ENCODE results near the gene BCAR1. TPM values are rescaled to one million over a fixed set of nuclear protein-coding genes. Genes with fewer than 3 reads are reported as not detected.
"Not testable (repeated sequence)": the region's sequence is repeated elsewhere in the genome, so short reads cannot be mapped to it uniquely, and the experiment has no call there.

Gene BCAR1
- total RNA-seq, 1 donor from 2014 or later, result 19.3 TPM

DNA sequence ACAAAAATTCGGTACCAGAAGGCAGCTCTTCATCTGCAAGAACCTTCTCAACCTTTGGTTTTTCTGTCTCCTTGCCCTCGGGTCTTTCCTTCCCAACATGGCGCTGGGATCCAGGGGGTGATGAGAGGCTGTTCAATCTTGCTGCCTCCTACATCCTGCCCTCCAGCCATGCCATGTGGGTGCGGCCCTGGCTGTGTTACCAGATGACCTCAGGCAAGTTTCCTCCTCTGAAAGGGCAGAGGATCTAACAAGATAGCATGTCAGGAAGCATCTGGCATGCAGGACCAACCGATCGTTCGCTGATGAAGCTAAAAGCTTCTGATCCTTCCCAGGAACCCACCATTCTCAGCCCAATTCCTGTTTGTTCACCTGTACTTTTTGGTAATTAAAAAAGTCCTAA, 36.8 kb upstream of the BCAR1 start:
- peaks cover 0 to 13% (median 0%) of the 10 kb centered on the region in 3 donors for H3K4me1 ChIP-seq (ENCODE audit: control insufficient read depth in 3 of 3, insufficient read depth in 3 of 3, low read length in 3 of 3)
- no peak overlapping the region for H3K9ac ChIP-seq (ENCODE audit: low read depth in 1 of 3, low read length in 3 of 3)
- no peaks in the 10 kb centered on the region for H3K27me3 ChIP-seq (ENCODE audit: control insufficient read depth in 3 of 3, insufficient read depth in 3 of 3, low read length in 3 of 3)
- H3K27ac ChIP-seq (ENCODE audit: low read depth, low read length), result no peak overlapping the region
- H3K9me3 ChIP-seq (ENCODE audit: control insufficient read depth in 3 of 3, low read length in 3 of 3), result no peaks in the 10 kb centered on the region
- H3K36me3 ChIP-seq (ENCODE audit: control insufficient read depth in 3 of 3, insufficient read depth in 3 of 3, low read length in 3 of 3), result peaks cover 8 to 19% (median 11%) of the 10 kb centered on the region in 3 donors
- H3K4me3 ChIP-seq (ENCODE audit: low read length in 3 of 3), result no peak overlapping the region

DNA sequence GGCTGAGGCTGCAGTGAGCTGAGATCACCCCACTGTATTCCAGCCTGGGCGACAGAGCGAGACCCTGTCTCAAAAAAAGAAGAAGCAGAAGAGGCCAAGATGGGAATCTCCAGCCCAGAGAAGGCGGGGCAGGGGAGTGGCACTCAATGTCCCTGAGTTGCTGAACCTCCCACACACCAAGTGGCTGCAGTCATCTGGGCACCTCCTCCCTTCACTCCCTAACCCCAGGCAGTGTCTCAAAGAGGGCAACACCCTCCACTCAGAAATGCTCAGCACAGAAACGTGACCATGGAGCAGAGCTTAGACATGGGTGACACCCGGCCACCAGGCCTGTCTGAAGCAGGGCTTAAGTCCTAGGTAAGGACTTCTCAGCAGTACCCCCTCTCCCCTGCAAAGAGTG, 36.3 kb upstream of the BCAR1 start:
- Histone ChIP-seq H3K27ac (ENCODE audit: low read depth, low read length) (no peak overlapping the region), H3K9ac (ENCODE audit: low read depth in 1 of 3, low read length in 3 of 3) (no peak overlapping the region), H3K4me3 (ENCODE audit: low read length in 3 of 3) (no peak overlapping the region), H3K36me3 (ENCODE audit: control insufficient read depth in 3 of 3, insufficient read depth in 3 of 3, low read length in 3 of 3) (peaks cover 4 to 17% (median 11%) of the 10 kb centered on the region in 3 donors), H3K4me1 (ENCODE audit: control insufficient read depth in 3 of 3, insufficient read depth in 3 of 3, low read length in 3 of 3) (peaks cover 0 to 13% (median 0%) of the 10 kb centered on the region in 3 donors), H3K9me3 (ENCODE audit: control insufficient read depth in 3 of 3, low read length in 3 of 3) (no peaks in the 10 kb centered on the region), H3K27me3 (ENCODE audit: control insufficient read depth in 3 of 3, insufficient read depth in 3 of 3, low read length in 3 of 3) (no peaks in the 10 kb centered on the region)

DNA sequence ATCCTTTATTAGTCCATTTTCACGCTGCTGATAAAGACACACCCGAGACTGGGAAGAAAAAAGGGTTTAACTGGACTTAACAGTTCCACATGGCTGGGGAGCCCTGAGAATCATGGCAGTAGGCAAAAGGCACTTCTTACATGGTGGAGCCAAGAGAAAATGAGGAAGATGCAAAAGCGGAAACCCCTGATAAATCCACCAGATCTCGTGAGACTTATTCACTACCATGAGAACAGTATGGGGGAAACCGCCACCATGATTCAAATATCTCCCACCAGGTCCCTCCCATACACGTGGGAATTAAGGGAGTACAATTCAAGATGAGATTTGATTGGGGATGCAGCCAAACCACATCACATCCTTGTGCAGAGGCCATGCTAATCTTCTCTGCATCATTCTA, 35.0 kb upstream of the BCAR1 start:
- Histone ChIP-seq H3K9ac (ENCODE audit: low read depth in 1 of 3, low read length in 3 of 3) (no peak overlapping the region), H3K4me3 (ENCODE audit: low read length in 3 of 3) (no peak overlapping the region), H3K27ac (ENCODE audit: low read depth, low read length) (no peak overlapping the region), H3K9me3 (ENCODE audit: control insufficient read depth in 3 of 3, low read length in 3 of 3) (no peaks in the 10 kb centered on the region), H3K36me3 (ENCODE audit: control insufficient read depth in 3 of 3, insufficient read depth in 3 of 3, low read length in 3 of 3) (peaks cover 3 to 12% (median 9%) of the 10 kb centered on the region in 3 donors), H3K27me3 (ENCODE audit: control insufficient read depth in 3 of 3, insufficient read depth in 3 of 3, low read length in 3 of 3) (no peaks in the 10 kb centered on the region), H3K4me1 (ENCODE audit: control insufficient read depth in 3 of 3, insufficient read depth in 3 of 3, low read length in 3 of 3) (peaks cover 0 to 13% (median 0%) of the 10 kb centered on the region in 3 donors)

DNA sequence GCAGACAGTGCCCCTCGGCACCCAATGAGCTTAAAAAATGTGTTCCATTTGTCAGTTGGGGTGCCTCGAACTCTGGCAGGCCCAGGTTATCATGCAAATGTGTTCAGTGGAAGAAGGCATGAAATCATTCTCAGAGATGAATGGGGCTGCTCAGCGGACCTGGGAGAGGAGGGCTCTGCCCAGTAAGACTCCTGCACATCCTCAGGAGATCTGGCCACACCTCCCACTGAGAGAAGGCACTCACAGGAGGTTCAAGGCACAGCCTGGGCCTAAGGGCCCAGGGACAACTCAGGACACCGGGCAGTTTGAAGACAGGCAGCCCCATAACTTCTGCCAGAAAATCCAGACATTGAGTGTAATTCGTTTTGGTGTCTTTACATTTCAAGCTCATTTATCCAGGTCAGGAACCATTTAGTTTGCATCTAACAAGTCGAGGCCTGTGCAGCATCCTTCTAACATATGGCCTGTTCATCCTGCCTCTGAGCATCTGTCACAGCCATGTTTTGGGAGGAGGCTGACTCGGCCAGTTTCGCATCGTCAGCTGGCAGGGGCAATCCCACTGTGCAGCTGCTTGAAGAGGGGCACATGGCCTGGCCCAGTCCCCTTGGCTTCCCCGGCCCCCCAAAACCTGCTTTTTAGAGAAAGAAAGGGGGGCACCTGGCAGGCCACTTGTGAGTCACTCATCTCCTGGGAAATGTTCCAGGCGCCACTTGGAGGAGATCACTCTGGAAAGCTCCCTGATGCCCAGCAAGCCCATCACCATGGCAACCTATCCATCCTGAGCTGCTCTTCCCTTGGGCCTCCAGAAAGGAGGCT, 31.2 kb upstream of the BCAR1 start:
- no peak overlapping the region for H3K27ac ChIP-seq (ENCODE audit: low read depth, low read length)
- H3K27me3 ChIP-seq (ENCODE audit: control insufficient read depth in 3 of 3, insufficient read depth in 3 of 3, low read length in 3 of 3), result no peaks in the 10 kb centered on the region
- H3K9ac ChIP-seq (ENCODE audit: low read depth in 1 of 3, low read length in 3 of 3), result no peak overlapping the region
- no peak overlapping the region for H3K4me3 ChIP-seq (ENCODE audit: low read length in 3 of 3)
- no peaks in the 10 kb centered on the region for H3K9me3 ChIP-seq (ENCODE audit: control insufficient read depth in 3 of 3, low read length in 3 of 3)
- peaks cover 0 to 5% (median 5%) of the 10 kb centered on the region in 3 donors for H3K4me1 ChIP-seq (ENCODE audit: control insufficient read depth in 3 of 3, insufficient read depth in 3 of 3, low read length in 3 of 3)
- peaks cover 0 to 5% (median 4%) of the 10 kb centered on the region in 3 donors for H3K36me3 ChIP-seq (ENCODE audit: control insufficient read depth in 3 of 3, insufficient read depth in 3 of 3, low read length in 3 of 3)

DNA sequence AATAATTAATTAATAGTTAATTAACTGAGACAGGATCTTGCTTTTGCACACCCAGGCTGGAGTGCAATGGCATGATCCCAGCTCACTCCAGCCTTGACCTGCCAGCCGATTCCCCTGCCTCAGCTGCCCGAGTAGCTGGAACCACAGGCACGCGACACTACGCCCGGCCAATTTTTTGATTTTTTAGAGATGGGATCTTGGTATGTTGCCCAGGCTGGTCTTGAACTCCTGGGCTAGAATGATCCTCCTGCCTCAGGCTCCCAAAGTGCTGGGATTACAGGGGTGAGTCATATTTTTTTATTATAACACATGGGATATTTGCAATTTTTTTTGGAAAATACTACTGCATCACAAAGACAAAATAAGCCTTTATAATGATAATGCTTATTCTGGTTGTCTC, 30.4 kb upstream of the BCAR1 start:
- H3K36me3 ChIP-seq (ENCODE audit: control insufficient read depth in 3 of 3, insufficient read depth in 3 of 3, low read length in 3 of 3), result peaks cover 0 to 1% (median 0%) of the 10 kb centered on the region in 3 donors
- H3K4me3 ChIP-seq (ENCODE audit: low read length in 3 of 3), result no peak overlapping the region
- no peaks in the 10 kb centered on the region for H3K9me3 ChIP-seq (ENCODE audit: control insufficient read depth in 3 of 3, low read length in 3 of 3)
- peaks cover 0 to 5% (median 4%) of the 10 kb centered on the region in 3 donors for H3K4me1 ChIP-seq (ENCODE audit: control insufficient read depth in 3 of 3, insufficient read depth in 3 of 3, low read length in 3 of 3)
- no peaks in the 10 kb centered on the region for H3K27me3 ChIP-seq (ENCODE audit: control insufficient read depth in 3 of 3, insufficient read depth in 3 of 3, low read length in 3 of 3)
- H3K27ac ChIP-seq (ENCODE audit: low read depth, low read length), result no peak overlapping the region
- no peak overlapping the region for H3K9ac ChIP-seq (ENCODE audit: low read depth in 1 of 3, low read length in 3 of 3)

DNA sequence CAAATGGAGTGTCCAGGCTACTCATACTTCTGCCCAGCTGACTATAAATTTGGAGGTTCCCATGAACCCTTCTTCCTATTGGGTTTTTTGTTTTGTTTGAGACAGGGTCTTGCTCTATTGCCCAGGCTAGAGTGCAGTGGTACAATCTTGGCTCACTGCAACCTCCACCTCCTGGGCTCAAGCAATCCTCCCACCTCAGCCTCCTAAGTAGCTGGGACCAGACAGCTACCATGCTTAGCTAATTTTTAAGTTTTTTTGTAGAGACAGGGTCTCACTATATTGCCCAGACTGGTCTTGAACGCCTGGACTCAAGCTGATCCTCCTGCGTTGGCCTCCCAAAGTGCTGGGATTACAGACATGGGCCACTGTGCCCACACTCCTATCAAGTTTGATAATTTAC, 29.6 kb upstream of the BCAR1 start:
- H3K36me3 ChIP-seq (ENCODE audit: control insufficient read depth in 3 of 3, insufficient read depth in 3 of 3, low read length in 3 of 3); H3K9me3 ChIP-seq (ENCODE audit: control insufficient read depth in 3 of 3, low read length in 3 of 3); H3K27ac ChIP-seq (ENCODE audit: low read depth, low read length); H3K4me1 ChIP-seq (ENCODE audit: control insufficient read depth in 3 of 3, insufficient read depth in 3 of 3, low read length in 3 of 3); H3K4me3 ChIP-seq (ENCODE audit: low read length in 3 of 3); H3K9ac ChIP-seq (ENCODE audit: low read depth in 1 of 3, low read length in 3 of 3); H3K27me3 ChIP-seq (ENCODE audit: control insufficient read depth in 3 of 3, insufficient read depth in 3 of 3, low read length in 3 of 3): not testable (repeated sequence)

DNA sequence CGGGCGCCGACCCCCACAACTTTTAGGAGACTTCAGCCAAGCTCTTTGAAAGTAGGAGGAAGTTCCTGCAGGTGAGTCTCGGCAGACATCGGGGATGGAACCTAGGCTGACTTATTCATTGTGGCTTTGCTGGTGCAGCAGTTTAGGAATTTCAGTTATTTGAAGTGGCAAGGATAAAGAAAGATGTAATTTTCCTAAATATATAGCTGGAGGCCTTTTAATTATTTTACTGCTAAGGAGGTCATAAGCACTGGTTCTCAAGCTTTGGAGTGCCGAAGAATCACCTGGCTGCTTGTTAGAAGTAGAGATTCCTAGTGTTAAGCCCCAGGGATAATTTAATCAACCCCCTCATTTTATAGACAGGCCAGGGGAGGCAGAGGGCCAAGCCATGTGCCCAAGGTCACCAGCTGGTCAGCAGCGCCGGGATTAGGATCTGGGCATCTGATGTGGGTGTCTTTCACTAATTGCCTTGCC, 28.9 kb upstream of the BCAR1 start:
- no peaks in the 10 kb centered on the region for H3K9me3 ChIP-seq (ENCODE audit: control insufficient read depth in 3 of 3, low read length in 3 of 3)
- H3K27ac ChIP-seq (ENCODE audit: low read depth, low read length), result no peak overlapping the region
- no peaks in the 10 kb centered on the region for H3K27me3 ChIP-seq (ENCODE audit: control insufficient read depth in 3 of 3, insufficient read depth in 3 of 3, low read length in 3 of 3)
- peaks cover 0 to 5% (median 4%) of the 10 kb centered on the region in 3 donors for H3K4me1 ChIP-seq (ENCODE audit: control insufficient read depth in 3 of 3, insufficient read depth in 3 of 3, low read length in 3 of 3)
- H3K4me3 ChIP-seq (ENCODE audit: low read length in 3 of 3), result no peak overlapping the region
- H3K9ac ChIP-seq (ENCODE audit: low read depth in 1 of 3, low read length in 3 of 3), result no peak overlapping the region
- H3K36me3 ChIP-seq (ENCODE audit: control insufficient read depth in 3 of 3, insufficient read depth in 3 of 3, low read length in 3 of 3), result no peaks in the 10 kb centered on the region

DNA sequence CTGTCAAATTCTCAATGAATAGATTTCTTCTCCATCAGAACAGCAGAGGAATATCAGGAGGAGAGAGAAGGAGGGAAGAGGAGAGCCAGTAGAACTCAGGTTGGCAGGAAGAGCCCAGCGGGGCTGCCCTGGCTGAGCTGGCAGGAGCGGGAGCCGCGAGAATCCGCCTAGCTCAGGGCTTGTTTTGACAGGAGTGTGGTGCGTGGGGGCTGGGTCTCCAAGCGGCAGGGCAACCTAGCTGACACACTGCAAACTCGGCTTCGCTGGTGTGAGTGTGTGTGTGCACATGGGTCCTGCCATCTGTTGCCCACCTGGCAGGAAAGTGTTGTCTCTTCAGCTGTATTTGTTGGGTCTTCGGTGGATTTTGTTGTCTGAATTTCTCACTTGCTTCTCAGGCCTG, 27.9 kb upstream of the BCAR1 start:
- Histone ChIP-seq H3K9ac (ENCODE audit: low read depth in 1 of 3, low read length in 3 of 3) (no peak overlapping the region), H3K27me3 (ENCODE audit: control insufficient read depth in 3 of 3, insufficient read depth in 3 of 3, low read length in 3 of 3) (no peaks in the 10 kb centered on the region), H3K9me3 (ENCODE audit: control insufficient read depth in 3 of 3, low read length in 3 of 3) (no peaks in the 10 kb centered on the region), H3K4me1 (ENCODE audit: control insufficient read depth in 3 of 3, insufficient read depth in 3 of 3, low read length in 3 of 3) (peaks cover 0 to 5% (median 4%) of the 10 kb centered on the region in 3 donors), H3K27ac (ENCODE audit: low read depth, low read length) (no peak overlapping the region), H3K36me3 (ENCODE audit: control insufficient read depth in 3 of 3, insufficient read depth in 3 of 3, low read length in 3 of 3) (no peaks in the 10 kb centered on the region), H3K4me3 (ENCODE audit: low read length in 3 of 3) (no peak overlapping the region)

DNA sequence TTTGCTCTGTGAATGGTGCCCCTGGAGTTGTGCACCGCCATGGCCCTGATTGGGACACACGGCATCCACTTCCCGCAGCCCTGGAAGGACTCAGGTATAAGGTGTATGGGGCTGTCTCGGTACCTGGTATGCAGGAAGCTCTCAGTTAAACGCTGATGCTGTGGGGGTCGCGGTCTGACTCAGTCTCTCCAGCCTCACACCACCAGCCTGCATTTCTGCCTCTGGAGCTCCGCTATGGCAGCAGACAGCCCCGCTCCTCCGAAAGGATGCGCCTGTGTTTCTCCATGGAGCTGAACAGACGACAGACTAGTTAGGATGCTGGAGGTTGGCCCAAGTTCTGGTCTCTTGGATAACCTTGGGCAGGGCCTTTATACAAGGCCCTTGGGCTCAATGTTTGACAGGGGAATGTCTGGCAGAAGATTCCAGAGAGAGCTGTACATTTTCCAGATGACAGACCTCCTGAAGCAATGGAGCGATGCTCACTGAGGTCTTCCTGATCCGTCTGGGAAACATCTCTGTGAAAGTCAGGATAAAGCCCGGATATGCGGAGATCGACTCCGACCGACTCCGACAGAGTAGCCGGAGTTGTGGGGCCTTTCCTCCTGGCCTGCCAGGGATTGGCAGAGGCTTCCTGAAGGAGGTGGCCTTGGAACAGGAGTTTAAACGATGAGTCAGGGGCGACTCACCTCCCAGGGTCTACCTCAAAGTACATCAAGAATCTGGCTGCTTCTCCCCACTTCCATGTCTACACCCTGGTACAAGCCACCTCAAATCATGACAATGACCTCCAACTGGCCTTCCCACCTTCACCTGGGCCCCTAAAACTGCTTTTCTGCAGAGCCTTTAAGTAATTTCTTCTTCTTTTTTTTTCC, 21.9 kb upstream of the BCAR1 start:
- Histone ChIP-seq H3K4me1 (ENCODE audit: control insufficient read depth in 3 of 3, insufficient read depth in 3 of 3, low read length in 3 of 3) (peaks cover 0 to 5% (median 3%) of the 10 kb centered on the region in 3 donors), H3K27me3 (ENCODE audit: control insufficient read depth in 3 of 3, insufficient read depth in 3 of 3, low read length in 3 of 3) (no peaks in the 10 kb centered on the region), H3K4me3 (ENCODE audit: low read length in 3 of 3) (no peak overlapping the region), H3K36me3 (ENCODE audit: control insufficient read depth in 3 of 3, insufficient read depth in 3 of 3, low read length in 3 of 3) (no peaks in the 10 kb centered on the region), H3K9me3 (ENCODE audit: control insufficient read depth in 3 of 3, low read length in 3 of 3) (no peaks in the 10 kb centered on the region), H3K9ac (ENCODE audit: low read depth in 1 of 3, low read length in 3 of 3) (no peak overlapping the region), H3K27ac (ENCODE audit: low read depth, low read length) (no peak overlapping the region)

DNA sequence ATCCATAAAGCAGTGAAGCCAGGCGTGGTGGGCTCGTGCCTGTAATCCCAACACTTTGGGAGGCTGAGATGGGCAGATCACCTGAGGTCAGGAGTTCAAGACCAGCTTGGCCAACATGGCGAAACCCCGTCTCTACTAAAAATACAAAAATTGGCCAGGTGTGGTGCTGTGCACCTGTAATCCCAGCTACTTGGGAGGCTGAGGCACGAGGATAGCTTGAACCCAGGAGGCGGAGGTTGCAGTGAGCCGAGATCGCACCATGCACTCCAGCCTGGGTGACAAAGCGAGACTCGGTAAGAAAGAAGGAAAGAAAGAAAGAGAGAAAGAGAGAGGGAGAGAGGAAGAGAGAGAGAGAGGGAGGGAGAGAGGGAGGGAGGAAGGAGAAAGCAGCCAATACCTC, 21.2 kb upstream of the BCAR1 start:
- H3K27me3 ChIP-seq (ENCODE audit: control insufficient read depth in 3 of 3, insufficient read depth in 3 of 3, low read length in 3 of 3); H3K9ac ChIP-seq (ENCODE audit: low read depth in 1 of 3, low read length in 3 of 3); H3K36me3 ChIP-seq (ENCODE audit: control insufficient read depth in 3 of 3, insufficient read depth in 3 of 3, low read length in 3 of 3); H3K4me3 ChIP-seq (ENCODE audit: low read length in 3 of 3); H3K9me3 ChIP-seq (ENCODE audit: control insufficient read depth in 3 of 3, low read length in 3 of 3); H3K27ac ChIP-seq (ENCODE audit: low read depth, low read length): not testable (repeated sequence)
- H3K4me1 ChIP-seq (ENCODE audit: control insufficient read depth in 3 of 3, insufficient read depth in 3 of 3, low read length in 3 of 3), result peaks cover 7 to 11% (median 10%) of the 10 kb centered on the region in 3 donors

Measured in skeletal muscle tissue (tissue), 4 donors.